Tibial nerve (tissue), 4 donors: Measurements from ENCODE around the gene KCNC2.

Experiments
- CTCF ChIP-seq, 5 experiments: fragments of 200-600 bp in 3 of 5; fragments of 450-650 bp in 2 of 5; sonication (generic) in 3 of 5; IDR thresholded peaks; one replicate each; pipeline ENCODE4 v1.5.1; 2016 to 2019; ENCODE audit warnings: antibody characterized with exemption in 5 of 5, mild to moderate bottlenecking in 3 of 5, moderate library complexity in 2 of 5
- EP300 ChIP-seq, 2 donors: sonication (generic); formaldehyde crosslinking; IDR thresholded peaks; one replicate each; pipeline ENCODE4 v1.6.1; 2017; ENCODE audit warnings: antibody characterized with exemption in 2 of 2, mild to moderate bottlenecking in 1 of 2
- POLR2A ChIP-seq, 2 donors: fragments of 450-650 bp; IDR thresholded peaks; one replicate each; pipeline ENCODE4 v1.6.1; 2017; ENCODE audit warnings: antibody characterized with exemption in 2 of 2, mild to moderate bottlenecking in 2 of 2, moderate library complexity in 2 of 2

- TF ChIP-seq CTCF (IDR thresholded peaks at IDR 0.05) (no peak), EP300 (IDR thresholded peaks at IDR 0.05) (no peak), POLR2A (IDR thresholded peaks at IDR 0.05) (no peak)
Observed at GRCh38 chr12:75208856-75209811, 505 bp downstream of the KCNC2 start.
